ENCODE measurements around the gene FAM185A. TPM values are rescaled to one million over a fixed set of nuclear protein-coding genes. Genes with fewer than 3 reads are reported as not detected.

The FAM185A gene
- total RNA-seq, 1 donor from 2014 or later, result 10.0 TPM

DNA sequence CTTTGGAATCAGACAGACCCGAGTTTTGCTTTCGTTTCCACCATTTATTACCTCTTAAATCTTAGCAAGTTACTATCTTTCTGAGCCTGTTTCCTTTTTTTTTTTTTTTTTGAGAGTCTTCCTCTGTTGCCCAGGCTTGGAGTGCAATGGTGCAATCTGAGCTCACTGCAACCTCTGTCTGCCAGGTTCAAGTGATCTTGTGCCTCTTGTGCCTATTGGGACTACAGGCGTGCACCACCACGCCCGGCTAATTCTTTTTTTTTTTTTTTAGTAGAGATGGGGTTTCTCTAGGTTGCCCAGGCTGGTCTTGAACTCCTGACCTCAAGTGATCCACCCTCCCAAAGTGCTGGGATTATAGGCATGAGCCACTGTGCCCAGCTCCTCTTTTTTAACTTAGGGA lies 84.5 kb downstream of the FAM185A start:
- Histone ChIP-seq H3K9me3 (no peaks in the 10 kb centered on the region), H3K27ac (no peak overlapping the region), H3K4me1 (no peaks in the 10 kb centered on the region), H3K4me3 (no peak overlapping the region), H3K27me3 (ENCODE audit: low read depth) (no peaks in the 10 kb centered on the region), H3K36me3 (peaks cover 15% of the 10 kb centered on the region)
- intact Hi-C loops (cut with DNase I), result no loop called here
- ATAC-seq (no peak), DNase-seq (no peak)
- TF ChIP-seq, protein P1, sequence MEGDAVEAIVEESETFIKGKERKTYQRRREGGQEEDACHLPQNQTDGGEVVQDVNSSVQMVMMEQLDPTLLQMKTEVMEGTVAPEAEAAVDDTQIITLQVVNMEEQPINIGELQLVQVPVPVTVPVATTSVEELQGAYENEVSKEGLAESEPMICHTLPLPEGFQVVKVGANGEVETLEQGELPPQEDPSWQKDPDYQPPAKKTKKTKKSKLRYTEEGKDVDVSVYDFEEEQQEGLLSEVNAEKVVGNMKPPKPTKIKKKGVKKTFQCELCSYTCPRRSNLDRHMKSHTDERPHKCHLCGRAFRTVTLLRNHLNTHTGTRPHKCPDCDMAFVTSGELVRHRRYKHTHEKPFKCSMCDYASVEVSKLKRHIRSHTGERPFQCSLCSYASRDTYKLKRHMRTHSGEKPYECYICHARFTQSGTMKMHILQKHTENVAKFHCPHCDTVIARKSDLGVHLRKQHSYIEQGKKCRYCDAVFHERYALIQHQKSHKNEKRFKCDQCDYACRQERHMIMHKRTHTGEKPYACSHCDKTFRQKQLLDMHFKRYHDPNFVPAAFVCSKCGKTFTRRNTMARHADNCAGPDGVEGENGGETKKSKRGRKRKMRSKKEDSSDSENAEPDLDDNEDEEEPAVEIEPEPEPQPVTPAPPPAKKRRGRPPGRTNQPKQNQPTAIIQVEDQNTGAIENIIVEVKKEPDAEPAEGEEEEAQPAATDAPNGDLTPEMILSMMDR (IDR thresholded peaks at IDR 0.05), result no peak

DNA sequence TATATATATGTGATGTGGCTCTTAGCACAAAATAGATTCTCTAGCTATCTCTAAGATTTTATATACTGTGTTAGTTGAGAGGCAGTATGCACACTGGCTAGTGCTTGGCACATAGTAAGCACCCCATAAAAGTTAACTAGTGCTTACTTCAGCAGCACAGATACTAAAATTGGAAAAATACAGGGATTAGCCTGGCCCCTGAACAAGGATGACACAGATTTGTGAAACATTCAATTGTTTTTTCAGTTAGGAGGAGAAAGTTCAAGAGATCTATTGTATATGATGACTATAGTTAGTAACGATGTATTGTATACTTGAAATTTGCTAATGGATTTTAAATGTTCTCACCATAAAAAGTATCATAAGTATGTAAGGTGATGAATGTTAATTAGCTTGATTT lies 85.7 kb downstream of the FAM185A start:
- no peak for DNase-seq
- intact Hi-C loops (cut with DNase I), result no loop called here

DNA sequence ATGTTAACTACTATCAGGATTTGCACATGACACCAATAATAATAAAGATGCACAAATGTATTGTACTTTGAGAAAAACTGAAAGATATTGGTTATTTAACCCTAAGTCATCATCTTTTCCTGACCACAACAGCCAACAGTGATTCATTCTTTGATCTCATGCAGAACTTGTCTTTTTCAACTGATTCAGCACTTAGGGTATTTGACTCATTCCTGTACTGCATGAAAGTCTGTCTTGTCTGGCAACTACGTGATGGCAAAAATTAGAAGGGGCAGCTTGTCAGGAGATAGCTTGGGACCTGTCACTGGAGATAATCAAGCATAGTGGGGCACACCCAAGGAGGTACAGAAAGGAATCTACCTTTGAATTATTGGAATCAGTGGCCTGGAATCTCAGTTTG lies 86.2 kb downstream of the FAM185A start:
- no peaks in the 10 kb centered on the region for H3K27me3 ChIP-seq (ENCODE audit: low read depth)
- no peak overlapping the region for H3K27ac ChIP-seq
- intact Hi-C loops (cut with DNase I), result no loop called here
- no peak overlapping the region for H3K4me3 ChIP-seq
- DNase-seq, result no peak
- peaks cover under 1% of the 10 kb centered on the region for H3K36me3 ChIP-seq
- TF ChIP-seq, protein P1 (IDR thresholded peaks at IDR 0.05), result no peak
- no peaks in the 10 kb centered on the region for H3K9me3 ChIP-seq
- no peaks in the 10 kb centered on the region for H3K4me1 ChIP-seq
- no peak for ATAC-seq

More for the DNA sequence above, 85.7 kb downstream of the FAM185A start:
- Histone ChIP-seq H3K4me1 (no peaks in the 10 kb centered on the region), H3K4me3 (no peak overlapping the region), H3K9me3 (no peaks in the 10 kb centered on the region), H3K27ac (no peak overlapping the region), H3K36me3 (peaks cover 5% of the 10 kb centered on the region), H3K27me3 (ENCODE audit: low read depth) (no peaks in the 10 kb centered on the region)
- TF ChIP-seq, protein P1 (IDR thresholded peaks at IDR 0.05), result no peak
- no peak for ATAC-seq

DNA sequence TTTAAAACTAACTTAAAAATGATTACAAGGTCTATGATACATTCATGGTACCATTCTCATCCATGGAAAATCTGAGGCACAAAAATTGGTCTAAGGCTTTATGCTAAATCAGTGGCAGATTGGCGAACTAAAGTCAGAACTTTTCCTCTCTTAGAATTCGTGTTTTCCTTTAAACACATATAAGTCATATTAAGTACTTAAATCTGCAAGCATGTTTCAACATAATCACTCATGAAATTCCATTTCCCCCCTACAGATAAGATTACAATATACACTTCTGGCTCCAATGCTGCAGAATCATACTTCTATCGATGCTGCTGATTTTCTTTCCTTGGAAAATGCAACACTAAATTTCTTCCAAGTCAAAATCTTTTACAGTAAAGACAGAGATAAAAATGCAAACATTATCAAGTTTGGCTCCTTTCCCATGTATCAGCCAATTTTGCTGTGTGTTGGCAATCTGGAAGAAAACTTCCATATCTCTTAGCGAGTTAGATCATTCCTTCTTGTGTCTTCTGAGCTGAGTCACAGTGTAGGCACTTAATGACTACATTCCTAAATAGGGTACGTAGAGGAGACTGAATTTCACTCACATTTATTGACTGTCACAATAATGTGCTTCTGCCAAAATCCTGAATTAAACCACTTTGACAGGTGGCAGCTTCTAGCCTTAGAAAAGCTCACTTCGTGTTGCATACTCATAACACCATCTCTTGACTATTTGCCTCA lies 87.6 kb downstream of the FAM185A start:
- TF ChIP-seq, protein P1 (IDR thresholded peaks at IDR 0.05), result no peak
- Histone ChIP-seq H3K4me3 (no peak overlapping the region), H3K27me3 (ENCODE audit: low read depth) (no peaks in the 10 kb centered on the region), H3K4me1 (no peaks in the 10 kb centered on the region), H3K36me3 (no peaks in the 10 kb centered on the region), H3K27ac (no peak overlapping the region), H3K9me3 (no peaks in the 10 kb centered on the region)
- DNase-seq, result no peak
- ATAC-seq, result peak in 1 of 2 donors; percentile 37
- intact Hi-C loops (cut with DNase I), result no loop called here

DNA sequence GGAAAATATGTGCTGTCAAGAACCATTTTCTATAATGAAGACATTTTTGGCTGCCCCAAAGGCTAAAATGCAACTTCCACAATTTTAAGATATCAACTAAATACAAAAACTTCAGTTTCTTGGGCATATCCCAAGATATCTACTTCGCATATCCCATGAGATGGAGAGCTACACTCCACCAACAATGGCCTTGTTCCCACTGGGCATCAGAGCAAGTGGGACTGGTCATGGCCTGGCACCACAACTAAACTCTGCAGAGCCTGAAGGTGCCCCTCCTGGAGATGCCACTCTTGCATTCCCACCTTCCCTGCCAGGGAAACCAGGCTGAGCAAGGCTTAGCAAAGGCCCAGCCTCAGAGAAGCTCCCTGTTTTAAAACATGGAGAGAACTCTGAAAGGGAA lies 88.2 kb downstream of the FAM185A start:
- Histone ChIP-seq H3K4me1 (no peaks in the 10 kb centered on the region), H3K9me3 (no peaks in the 10 kb centered on the region), H3K4me3 (no peak overlapping the region), H3K27ac (no peak overlapping the region), H3K27me3 (ENCODE audit: low read depth) (no peaks in the 10 kb centered on the region), H3K36me3 (no peaks in the 10 kb centered on the region)
- intact Hi-C loops (cut with DNase I), result no loop called here
- ATAC-seq (no peak), DNase-seq (no peak)
- TF ChIP-seq, protein P1 (IDR thresholded peaks at IDR 0.05), result no peak

All from lower lobe of right lung (tissue), 2 donors.